Nephron progenitor cell (in vitro differentiated cells): ENCODE data around the gene CDC42EP4.
A peak's percentile ranks its signal among the peaks of the same experiment; 100 is the strongest.

Experiments
- DNase-seq: peaks from one replicate; pipeline ENCODE4 v3.0.0; 2021
- H3K27ac Mint-ChIP-seq: 2 replicates; pipeline ENCODE4 v1.8.0; 2021; ENCODE audit warnings: mild to moderate bottlenecking, moderate library complexity, mixed read lengths
- H3K27me3 Mint-ChIP-seq: 2 replicates; pipeline ENCODE4 v1.8.0; 2021; ENCODE audit warnings: mild to moderate bottlenecking, low read depth, mixed read lengths; ENCODE audit not compliant: poor library complexity
- H3K36me3 Mint-ChIP-seq: 2 replicates; pipeline ENCODE4 v1.8.0; 2021; ENCODE audit warnings: low read depth, mixed read lengths
- H3K4me1 Mint-ChIP-seq: 2 replicates; pipeline ENCODE4 v1.8.0; 2021; ENCODE audit warnings: mixed read lengths
- H3K4me3 Mint-ChIP-seq: 2 replicates; pipeline ENCODE4 v1.8.0; 2021; ENCODE audit warnings: mild to moderate bottlenecking, moderate library complexity, mixed read lengths
- H3K9me3 Mint-ChIP-seq: 2 replicates; pipeline ENCODE4 v1.8.0; 2021; ENCODE audit warnings: mild to moderate bottlenecking, moderate library complexity, mixed read lengths
- TF ChIP-seq, protein P1 (sequence below): fragments of 200-600 bp; sonication (generic); IDR thresholded peaks from 2 replicates; pipeline ENCODE4 v1.5.0; 2021; ENCODE audit warnings: antibody characterized with exemption

The CDC42EP4 gene

DNA sequence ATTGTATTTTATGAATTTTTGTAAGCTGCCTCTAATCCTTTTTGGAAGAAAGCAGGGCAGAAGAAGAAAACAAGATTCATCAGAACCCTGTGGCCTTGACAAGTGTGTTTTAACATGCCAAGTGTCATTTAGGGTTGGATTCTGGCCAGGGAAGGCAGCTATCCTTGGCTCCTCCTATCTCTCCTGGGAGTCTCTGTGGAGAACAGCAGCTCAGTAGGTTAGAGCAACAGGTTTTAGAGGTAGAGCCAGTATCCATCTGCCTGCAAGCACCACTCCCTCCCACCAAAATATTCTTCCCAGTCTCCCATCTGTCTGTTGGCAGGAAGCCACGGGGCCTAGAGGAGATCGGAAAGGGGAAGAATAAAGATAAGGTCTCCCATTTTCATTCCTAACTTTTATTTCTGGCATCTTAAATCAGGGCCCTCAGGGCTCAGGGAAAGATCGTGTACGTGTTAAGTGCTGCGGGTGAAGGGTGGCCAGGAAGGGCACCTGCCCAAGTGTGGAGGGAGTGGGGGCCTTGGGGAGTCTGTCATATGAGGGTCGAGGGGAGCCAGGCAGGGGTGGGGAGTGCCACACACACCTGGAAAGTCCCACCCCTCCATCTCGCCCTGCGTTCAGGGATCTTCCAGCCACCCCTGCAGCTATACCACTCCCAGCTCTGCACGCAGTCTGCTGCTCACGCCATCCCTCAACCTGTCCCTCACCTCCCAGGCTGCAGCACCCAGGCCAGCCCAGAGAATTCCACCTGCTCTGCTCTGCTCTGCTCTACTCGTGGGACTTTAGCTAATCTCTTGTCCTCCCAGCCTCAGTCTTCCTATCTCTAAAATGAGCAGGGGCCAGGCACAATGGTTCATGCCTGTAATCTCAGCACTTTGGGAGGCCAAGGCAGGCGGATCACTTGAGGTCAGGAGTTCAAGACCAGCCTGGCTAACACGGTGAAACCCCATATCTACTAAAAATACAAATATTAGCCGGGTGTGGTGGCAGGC is 33.0 kb downstream of the CDC42EP4 start:
- TF ChIP-seq, protein P1, sequence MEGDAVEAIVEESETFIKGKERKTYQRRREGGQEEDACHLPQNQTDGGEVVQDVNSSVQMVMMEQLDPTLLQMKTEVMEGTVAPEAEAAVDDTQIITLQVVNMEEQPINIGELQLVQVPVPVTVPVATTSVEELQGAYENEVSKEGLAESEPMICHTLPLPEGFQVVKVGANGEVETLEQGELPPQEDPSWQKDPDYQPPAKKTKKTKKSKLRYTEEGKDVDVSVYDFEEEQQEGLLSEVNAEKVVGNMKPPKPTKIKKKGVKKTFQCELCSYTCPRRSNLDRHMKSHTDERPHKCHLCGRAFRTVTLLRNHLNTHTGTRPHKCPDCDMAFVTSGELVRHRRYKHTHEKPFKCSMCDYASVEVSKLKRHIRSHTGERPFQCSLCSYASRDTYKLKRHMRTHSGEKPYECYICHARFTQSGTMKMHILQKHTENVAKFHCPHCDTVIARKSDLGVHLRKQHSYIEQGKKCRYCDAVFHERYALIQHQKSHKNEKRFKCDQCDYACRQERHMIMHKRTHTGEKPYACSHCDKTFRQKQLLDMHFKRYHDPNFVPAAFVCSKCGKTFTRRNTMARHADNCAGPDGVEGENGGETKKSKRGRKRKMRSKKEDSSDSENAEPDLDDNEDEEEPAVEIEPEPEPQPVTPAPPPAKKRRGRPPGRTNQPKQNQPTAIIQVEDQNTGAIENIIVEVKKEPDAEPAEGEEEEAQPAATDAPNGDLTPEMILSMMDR = no peak
- no peak overlapping the region for H3K4me3 Mint-ChIP-seq
- H3K27me3 Mint-ChIP-seq = no peaks in the 10 kb centered on the region
- H3K36me3 Mint-ChIP-seq = peaks cover 8% of the 10 kb centered on the region
- H3K4me1 Mint-ChIP-seq = peaks cover 43% of the 10 kb centered on the region
- H3K27ac Mint-ChIP-seq = peak overlapping the region; percentile 52
- no peak for DNase-seq
- H3K9me3 Mint-ChIP-seq = no peaks in the 10 kb centered on the region

DNA sequence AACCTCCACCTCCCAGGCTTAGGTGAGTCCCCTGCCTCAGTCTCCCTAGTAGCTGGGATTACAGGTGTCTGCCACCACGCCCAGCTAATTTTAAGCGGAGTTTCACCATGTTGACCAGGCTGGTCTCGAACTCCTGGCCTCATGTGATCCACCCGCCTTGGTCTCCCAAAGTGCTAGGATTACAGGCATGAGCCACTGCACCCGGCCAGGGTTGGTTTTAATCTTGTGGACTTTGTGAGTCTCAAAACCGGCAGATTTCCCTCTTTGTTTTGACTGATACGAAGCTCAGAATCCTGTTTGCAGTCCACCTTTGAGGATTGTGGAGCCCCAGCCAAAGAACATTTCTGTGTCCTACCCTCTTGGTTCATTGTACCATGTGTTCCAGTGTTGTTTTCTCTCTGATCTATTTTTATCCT is 33.7 kb downstream of the CDC42EP4 start:
- DNase-seq = no peak
- H3K36me3 Mint-ChIP-seq = peaks cover 8% of the 10 kb centered on the region
- H3K27ac Mint-ChIP-seq = no peak overlapping the region
- TF ChIP-seq, protein P1 = no peak
- H3K9me3 Mint-ChIP-seq = no peaks in the 10 kb centered on the region
- no peak overlapping the region for H3K4me3 Mint-ChIP-seq
- peaks cover 41% of the 10 kb centered on the region for H3K4me1 Mint-ChIP-seq
- H3K27me3 Mint-ChIP-seq = no peaks in the 10 kb centered on the region

DNA sequence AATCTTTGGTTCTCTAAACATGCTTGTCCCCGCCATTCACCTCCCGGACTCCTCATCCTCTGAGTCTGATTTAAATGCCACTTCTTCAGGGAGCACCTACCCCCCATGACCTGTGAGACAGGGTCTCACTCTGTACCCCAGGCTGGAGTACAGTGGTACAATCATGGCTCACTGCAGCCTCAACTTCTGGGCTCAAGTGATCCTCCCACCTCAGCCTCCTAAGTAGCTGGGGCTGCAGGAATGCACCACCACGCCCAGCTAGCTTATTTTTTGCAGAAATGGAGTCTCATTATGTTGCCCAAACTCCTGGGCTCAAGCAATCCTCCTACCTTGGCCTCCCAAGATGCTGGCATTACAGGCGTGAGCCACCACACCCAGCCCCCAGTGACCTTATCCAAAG is 37.3 kb downstream of the CDC42EP4 start:
- Mint-ChIP-seq H3K4me1 (peaks cover 40% of the 10 kb centered on the region), H3K27me3 (no peaks in the 10 kb centered on the region), H3K36me3 (no peaks in the 10 kb centered on the region), H3K9me3 (peaks cover 5% of the 10 kb centered on the region), H3K4me3 (no peak overlapping the region), H3K27ac (peak overlapping the region; percentile 58)
- no peak for DNase-seq
- TF ChIP-seq, protein P1 = no peak

DNA sequence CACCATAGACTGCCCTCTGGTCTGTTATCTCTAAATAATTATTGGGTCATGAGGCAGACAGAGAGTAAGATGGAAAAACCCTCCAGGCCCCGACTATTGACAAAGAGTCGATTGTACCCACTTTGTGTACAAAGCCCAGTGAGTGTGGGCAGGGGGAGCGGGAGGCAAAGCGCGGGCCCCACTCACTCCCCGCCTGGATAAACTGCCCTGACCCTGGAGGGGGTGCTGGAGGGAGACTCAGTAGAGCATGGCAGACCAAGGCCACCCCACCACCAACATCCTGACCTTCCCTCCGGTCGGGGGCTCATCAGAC is 38.9 kb downstream of the CDC42EP4 start:
- Mint-ChIP-seq H3K36me3 (no peaks in the 10 kb centered on the region), H3K4me1 (peaks cover 32% of the 10 kb centered on the region), H3K4me3 (no peak overlapping the region), H3K9me3 (peaks cover 5% of the 10 kb centered on the region), H3K27ac (no peak overlapping the region), H3K27me3 (no peaks in the 10 kb centered on the region)
- DNase-seq = no peak
- TF ChIP-seq, protein P1 = no peak

DNA sequence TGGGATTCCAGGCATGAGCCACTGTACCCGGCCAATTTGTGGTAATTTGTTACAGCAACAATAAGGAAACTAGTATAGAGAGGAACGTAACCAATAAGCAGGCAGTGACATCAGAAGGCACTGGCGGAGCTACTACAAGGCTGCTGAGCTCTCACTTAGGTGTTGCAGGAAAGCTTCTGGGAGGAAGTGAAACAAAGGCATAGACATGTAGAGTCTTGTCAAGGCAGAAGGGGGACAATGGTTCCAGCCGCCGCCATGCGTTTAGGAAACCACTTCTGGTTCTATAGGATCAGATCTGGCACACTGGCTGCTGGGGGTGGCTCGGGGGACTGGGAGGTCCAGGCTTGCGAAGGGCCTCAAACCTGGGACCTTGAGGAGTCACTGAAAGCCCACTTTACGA is 40.7 kb downstream of the CDC42EP4 start:
- Mint-ChIP-seq H3K4me1 (peaks cover 39% of the 10 kb centered on the region), H3K4me3 (no peak overlapping the region), H3K9me3 (peaks cover 5% of the 10 kb centered on the region), H3K36me3 (no peaks in the 10 kb centered on the region), H3K27ac (no peak overlapping the region), H3K27me3 (no peaks in the 10 kb centered on the region)
- no peak for DNase-seq
- TF ChIP-seq, protein P1 = no peak

DNA sequence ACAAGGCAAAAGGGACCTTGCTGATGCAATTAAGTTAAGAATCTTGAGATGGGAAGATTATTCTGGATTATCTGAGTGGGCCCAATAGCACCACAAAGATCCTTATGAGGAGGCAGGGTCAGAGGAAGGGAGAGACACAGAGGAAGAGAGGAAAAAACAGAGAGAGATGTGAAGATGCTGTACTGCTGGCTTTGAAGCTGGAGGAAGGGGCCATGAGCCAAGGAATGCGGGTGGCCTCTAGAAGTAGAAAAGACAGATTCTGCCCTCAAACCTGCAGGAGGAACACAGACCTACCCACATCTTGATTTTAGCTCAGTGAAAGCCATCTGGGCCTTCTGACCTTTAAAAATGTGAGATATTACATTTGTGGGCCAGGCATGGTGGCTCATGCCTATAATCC is 42.0 kb downstream of the CDC42EP4 start:
- no peak for DNase-seq
- no peaks in the 10 kb centered on the region for H3K27me3 Mint-ChIP-seq
- H3K4me3 Mint-ChIP-seq = no peak overlapping the region
- no peak overlapping the region for H3K27ac Mint-ChIP-seq
- TF ChIP-seq, protein P1 = no peak
- no peaks in the 10 kb centered on the region for H3K36me3 Mint-ChIP-seq
- peaks cover 39% of the 10 kb centered on the region for H3K4me1 Mint-ChIP-seq
- peaks cover 5% of the 10 kb centered on the region for H3K9me3 Mint-ChIP-seq
